Tibial nerve (tissue), 4 donors: ENCODE data around the gene NMNAT3. TPM values are rescaled to one million over a fixed set of nuclear protein-coding genes. Genes with fewer than 3 reads are reported as not detected.

ENCODE experiments used
- DNase-seq, 2 donors: peaks; one replicate each; pipeline ENCODE4 v3.0.0-alpha.2; 2019; ENCODE audit warnings: low spot score in 2 of 2
- H3K27ac ChIP-seq, 4 donors: fragments of 200-600 bp; sonication (generic) in 3 of 4; one replicate each; pipeline ENCODE4 v1.5.1; 2017 to 2019; ENCODE audit warnings: mild to moderate bottlenecking in 1 of 4
- H3K27me3 ChIP-seq, 2 donors: fragments of 200-600 bp; sonication (generic) in 1 of 2; one replicate each; pipeline versions ENCODE4 v1.5.1 to v1.6.0; 2017 to 2019
- H3K36me3 ChIP-seq, 3 donors: fragments of 200-600 bp; sonication (generic); one replicate each; pipeline ENCODE4 v1.5.1; 2018 to 2019
- H3K4me1 ChIP-seq, 4 donors: fragments of 200-600 bp; sonication (generic) in 3 of 4; one replicate each; pipeline ENCODE4 v1.5.1; 2017 to 2019
- H3K4me3 ChIP-seq, 4 donors: fragments of 200-600 bp; sonication (generic) in 3 of 4; one replicate each; pipeline ENCODE4 v1.5.1; 2017 to 2019; ENCODE audit warnings: mild to moderate bottlenecking in 1 of 4, moderate library complexity in 1 of 4
- H3K9me3 ChIP-seq, 4 donors: fragments of 200-600 bp; sonication (generic) in 3 of 4; one replicate each; pipeline ENCODE4 v1.5.1; 2017 to 2019
- EP300 ChIP-seq, 2 donors: sonication (generic); formaldehyde crosslinking; IDR thresholded peaks; one replicate each; pipeline ENCODE4 v1.6.1; 2017; ENCODE audit warnings: antibody characterized with exemption in 2 of 2, mild to moderate bottlenecking in 1 of 2
- POLR2A ChIP-seq, 2 donors: fragments of 450-650 bp; IDR thresholded peaks; one replicate each; pipeline ENCODE4 v1.6.1; 2017; ENCODE audit warnings: antibody characterized with exemption in 2 of 2, mild to moderate bottlenecking in 2 of 2, moderate library complexity in 2 of 2
- WGBS, 2 donors: methylation state at CpG; one replicate each; pipeline ENCODE4 v1.1.5; 2018; 5-methylcytosine and 5-hydroxymethylcytosine counted together
- total RNA-seq, 4 donors: library from RNA; depleted of rRNA; stranded (reverse); fragments of >200 nt; gene quantifications; one replicate each; pipeline ENCODE4 v1.1.0, GENCODE V29; 2016
- TF ChIP-seq, protein P1 (sequence below), 5 experiments: fragments of 200-600 bp in 3 of 5; fragments of 450-650 bp in 2 of 5; sonication (generic) in 3 of 5; IDR thresholded peaks; one replicate each; pipeline ENCODE4 v1.5.1; 2016 to 2019; ENCODE audit warnings: antibody characterized with exemption in 5 of 5, mild to moderate bottlenecking in 3 of 5, moderate library complexity in 2 of 5

Gene NMNAT3
- total RNA-seq, 4 donors from 2014 or later = 11.0 to 19.4 (median 12.1) TPM

- WGBS, 2 donors = 96 to 100% methylated on average over 1 of the region's 1 CpG
- Histone ChIP-seq H3K27ac (no peak overlapping the region), H3K4me3 (no peak overlapping the region), H3K4me1 (peaks cover 0 to 17% (median 4%) of the 10 kb centered on the region in 4 donors), H3K9me3 (no peaks in the 10 kb centered on the region), H3K27me3 (no peaks in the 10 kb centered on the region), H3K36me3 (no peaks in the 10 kb centered on the region)
- DNase-seq = no peak
- TF ChIP-seq POLR2A (IDR thresholded peaks at IDR 0.05) (no peak), EP300 (IDR thresholded peaks at IDR 0.05) (no peak)
Measured at GRCh38 chr3:139676108-139676507, 1.7 kb downstream of the NMNAT3 start.

DNA sequence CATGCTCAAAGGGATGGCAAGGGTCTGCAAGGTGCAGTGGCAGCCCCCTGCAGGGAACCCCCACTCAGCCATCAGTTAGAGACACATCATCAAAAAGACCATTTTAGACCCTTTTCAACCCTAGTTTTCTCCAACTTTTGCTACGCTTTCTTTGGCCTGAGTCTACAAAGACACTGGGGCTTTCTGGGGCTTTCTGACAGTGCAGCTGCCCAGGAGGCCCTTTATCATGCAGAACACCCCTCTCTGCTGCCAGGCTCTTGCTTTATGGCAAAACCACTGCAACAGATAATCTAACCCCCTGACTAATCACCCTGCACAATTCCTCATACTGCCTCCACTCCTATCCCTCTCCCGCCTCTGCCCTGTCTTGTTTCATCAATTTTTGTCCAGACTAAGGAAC lies 2.4 kb downstream of the NMNAT3 start:
- H3K4me3 ChIP-seq = no peak overlapping the region
- peaks cover 0 to 21% (median 4%) of the 10 kb centered on the region in 4 donors for H3K4me1 ChIP-seq
- H3K9me3 ChIP-seq = no peaks in the 10 kb centered on the region
- DNase-seq = no peak
- 96 to 100% methylated on average over 2 of the region's 2 CpGs for WGBS, 2 donors
- no peaks in the 10 kb centered on the region for H3K27me3 ChIP-seq
- TF ChIP-seq POLR2A (IDR thresholded peaks at IDR 0.05) = no peak
- TF ChIP-seq, protein P1, sequence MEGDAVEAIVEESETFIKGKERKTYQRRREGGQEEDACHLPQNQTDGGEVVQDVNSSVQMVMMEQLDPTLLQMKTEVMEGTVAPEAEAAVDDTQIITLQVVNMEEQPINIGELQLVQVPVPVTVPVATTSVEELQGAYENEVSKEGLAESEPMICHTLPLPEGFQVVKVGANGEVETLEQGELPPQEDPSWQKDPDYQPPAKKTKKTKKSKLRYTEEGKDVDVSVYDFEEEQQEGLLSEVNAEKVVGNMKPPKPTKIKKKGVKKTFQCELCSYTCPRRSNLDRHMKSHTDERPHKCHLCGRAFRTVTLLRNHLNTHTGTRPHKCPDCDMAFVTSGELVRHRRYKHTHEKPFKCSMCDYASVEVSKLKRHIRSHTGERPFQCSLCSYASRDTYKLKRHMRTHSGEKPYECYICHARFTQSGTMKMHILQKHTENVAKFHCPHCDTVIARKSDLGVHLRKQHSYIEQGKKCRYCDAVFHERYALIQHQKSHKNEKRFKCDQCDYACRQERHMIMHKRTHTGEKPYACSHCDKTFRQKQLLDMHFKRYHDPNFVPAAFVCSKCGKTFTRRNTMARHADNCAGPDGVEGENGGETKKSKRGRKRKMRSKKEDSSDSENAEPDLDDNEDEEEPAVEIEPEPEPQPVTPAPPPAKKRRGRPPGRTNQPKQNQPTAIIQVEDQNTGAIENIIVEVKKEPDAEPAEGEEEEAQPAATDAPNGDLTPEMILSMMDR (IDR thresholded peaks at IDR 0.05) = no peak
- no peak for TF ChIP-seq EP300 (IDR thresholded peaks at IDR 0.05)
- no peak overlapping the region for H3K27ac ChIP-seq
- H3K36me3 ChIP-seq = no peaks in the 10 kb centered on the region

GRCh38 chr3:139674571-139675260 lies 3.1 kb downstream of the NMNAT3 start:
- TF ChIP-seq POLR2A (IDR thresholded peaks at IDR 0.05) (no peak), EP300 (IDR thresholded peaks at IDR 0.05) (no peak)
- TF ChIP-seq, protein P1 (IDR thresholded peaks at IDR 0.05) = no peak
- H3K9me3 ChIP-seq = no peaks in the 10 kb centered on the region
- H3K36me3 ChIP-seq = no peaks in the 10 kb centered on the region
- 83 to 85% methylated on average over 6 of the region's 6 CpGs for WGBS, 2 donors
- H3K27ac ChIP-seq = no peak overlapping the region
- no peaks in the 10 kb centered on the region for H3K27me3 ChIP-seq
- peaks cover 0 to 21% (median 4%) of the 10 kb centered on the region in 4 donors for H3K4me1 ChIP-seq
- no peak for DNase-seq
- no peak overlapping the region for H3K4me3 ChIP-seq

DNA sequence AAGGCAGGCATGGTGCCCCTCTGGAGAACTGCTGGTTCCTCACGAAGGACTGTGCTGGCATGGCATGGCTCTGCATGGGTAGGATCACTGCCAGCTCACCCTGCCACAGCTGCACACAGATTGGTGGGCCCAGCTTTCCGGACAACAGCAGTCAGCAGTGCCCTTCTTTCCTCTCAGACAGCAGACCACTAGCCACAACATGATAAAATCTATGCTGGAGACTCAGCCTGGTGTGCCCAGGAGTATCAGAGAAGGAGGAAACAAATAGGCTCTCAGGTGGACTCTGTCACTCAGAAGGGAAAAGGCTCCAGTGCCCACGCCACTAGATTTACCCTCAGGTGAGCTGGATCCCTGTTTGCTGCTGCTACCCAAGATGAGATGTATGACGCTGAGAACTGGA lies 4.9 kb downstream of the NMNAT3 start:
- peaks cover 0 to 15% (median 4%) of the 10 kb centered on the region in 4 donors for H3K4me1 ChIP-seq
- WGBS, 2 donors = 88 to 89% methylated on average over 4 of the region's 4 CpGs
- H3K27ac ChIP-seq = no peak overlapping the region
- H3K36me3 ChIP-seq = no peaks in the 10 kb centered on the region
- no peak overlapping the region for H3K4me3 ChIP-seq
- no peak for DNase-seq
- H3K27me3 ChIP-seq = no peaks in the 10 kb centered on the region
- no peak for TF ChIP-seq EP300 (IDR thresholded peaks at IDR 0.05)
- no peak for TF ChIP-seq POLR2A (IDR thresholded peaks at IDR 0.05)
- TF ChIP-seq, protein P1 (IDR thresholded peaks at IDR 0.05) = no peak
- H3K9me3 ChIP-seq = no peaks in the 10 kb centered on the region

- no peaks in the 10 kb centered on the region for H3K27me3 ChIP-seq
- H3K36me3 ChIP-seq = no peaks in the 10 kb centered on the region
- WGBS, 2 donors = 71 to 75% methylated on average over 7 of the region's 7 CpGs
- no peaks in the 10 kb centered on the region for H3K9me3 ChIP-seq
- H3K27ac ChIP-seq = no peak overlapping the region
- H3K4me1 ChIP-seq = peaks cover 0 to 11% (median 2%) of the 10 kb centered on the region in 4 donors
- no peak for DNase-seq
- TF ChIP-seq POLR2A (IDR thresholded peaks at IDR 0.05) = no peak
- no peak for TF ChIP-seq EP300 (IDR thresholded peaks at IDR 0.05)
- TF ChIP-seq, protein P1 (IDR thresholded peaks at IDR 0.05) = no peak
- H3K4me3 ChIP-seq = no peak overlapping the region
Measured at GRCh38 chr3:139671863-139672646, 5.7 kb downstream of the NMNAT3 start.
